Measurements from ENCODE around the gene ARID4B.

DNA sequence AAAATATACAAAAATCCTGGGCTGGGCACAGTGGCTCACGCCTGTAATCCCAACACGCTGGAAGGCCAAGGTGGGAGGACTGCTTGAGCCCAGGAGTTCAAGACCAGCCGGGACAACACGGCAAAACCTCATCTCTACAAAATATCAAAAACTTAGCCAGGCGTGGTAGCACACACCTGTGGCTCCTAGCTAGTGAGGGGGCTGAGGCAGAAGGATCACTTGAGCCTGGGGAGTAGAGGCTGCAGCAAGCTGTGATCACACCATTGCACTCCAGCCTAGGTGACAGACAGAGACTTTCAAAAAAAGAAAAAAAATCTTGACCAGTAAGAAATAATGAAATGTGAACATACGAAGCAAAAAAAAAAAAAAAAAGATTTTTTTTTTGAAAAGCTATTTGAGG is 52.1 kb downstream of the ARID4B start:
- no peak for TF ChIP-seq CTCF (conservative IDR thresholded peaks at IDR 0.05; ENCODE audit: low read length)
- TF ChIP-seq EZH2phosphoT487 (IDR thresholded peaks at IDR 0.05; ENCODE audit: borderline replicate concordance, low read depth, low read length), result no peak
